DMS79 treated with DMSO at 0.1 percent for 48 hours (cell line): ENCODE measurements around the gene PPP2R5E.
"Not testable (repeated sequence)": the region's sequence is repeated elsewhere in the genome, so short reads cannot be mapped to it uniquely, and the experiment has no call there.

Experiments used
- DNase-seq: peaks from one replicate; lab custom pipeline; 2025; lab: John Stamatoyannopoulos, UW

Gene PPP2R5E

DNA sequence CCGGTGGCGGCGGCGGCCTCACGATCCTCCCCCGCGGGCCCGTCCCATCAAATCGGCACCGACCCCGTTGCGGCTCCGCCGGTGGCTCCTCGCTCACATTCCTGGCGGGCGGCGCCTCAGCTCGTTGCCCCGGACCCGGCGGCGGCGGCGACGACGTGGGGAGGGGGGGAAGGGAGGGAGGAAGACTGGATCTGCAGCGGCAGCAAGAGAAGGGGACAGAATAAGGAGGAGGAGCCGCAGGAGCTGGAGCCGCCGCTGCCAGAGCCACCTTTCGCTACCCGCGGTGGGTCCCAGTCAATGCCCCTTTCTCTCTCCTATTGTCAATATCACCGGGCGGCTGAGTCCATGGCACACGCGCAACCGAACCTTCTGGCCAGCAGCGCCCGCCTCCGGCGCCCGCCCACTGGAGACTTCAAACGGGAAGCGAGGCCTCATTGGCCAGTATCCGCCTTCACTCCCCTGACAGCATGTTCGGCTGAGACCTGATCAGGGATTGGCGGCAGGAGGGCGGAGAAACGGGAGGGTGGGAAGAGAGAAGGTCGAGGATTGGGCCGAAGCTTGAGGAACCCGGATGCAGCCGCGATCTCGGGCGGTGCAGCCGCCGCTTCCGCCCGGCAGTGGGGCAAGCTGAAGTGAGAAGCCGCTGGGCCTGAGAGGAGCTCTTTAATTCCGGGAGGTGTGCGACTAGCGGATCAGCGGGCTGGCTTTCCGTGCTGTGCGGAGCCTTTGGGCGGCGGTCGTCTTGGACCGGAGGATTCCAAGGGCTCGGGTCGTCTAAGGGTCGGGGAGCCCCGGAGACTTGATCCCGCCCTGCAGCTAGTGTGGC, at the start of gene PPP2R5E:
TSS of gene PPP2R5E (minus strand) at position 378 of the 826 bp plus-strand sequence. CDS start 3,692 bp downstream, outside the sequence.
- peak; percentile 100 for DNase-seq

DNA sequence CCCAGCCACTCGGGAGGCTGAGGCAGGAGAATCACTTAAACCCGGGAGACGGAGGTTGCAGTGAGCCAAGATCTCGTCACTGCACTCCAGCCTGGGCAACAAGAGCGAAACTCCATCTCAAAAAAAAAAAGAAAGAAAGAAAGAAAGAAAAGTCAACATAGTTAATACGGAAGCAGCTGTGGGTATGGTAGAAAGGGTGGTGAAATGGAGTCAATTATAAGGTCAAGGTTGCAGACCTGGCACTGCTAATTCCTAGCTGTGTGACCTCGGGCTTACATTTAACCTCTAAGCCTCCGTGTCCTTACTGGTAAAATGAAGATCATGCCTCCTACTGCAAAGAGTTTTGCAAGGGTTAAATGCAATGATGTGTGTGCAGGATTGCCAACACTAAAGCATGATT, 39.9 kb upstream of the PPP2R5E start:
- DNase-seq = not testable (repeated sequence)

DNA sequence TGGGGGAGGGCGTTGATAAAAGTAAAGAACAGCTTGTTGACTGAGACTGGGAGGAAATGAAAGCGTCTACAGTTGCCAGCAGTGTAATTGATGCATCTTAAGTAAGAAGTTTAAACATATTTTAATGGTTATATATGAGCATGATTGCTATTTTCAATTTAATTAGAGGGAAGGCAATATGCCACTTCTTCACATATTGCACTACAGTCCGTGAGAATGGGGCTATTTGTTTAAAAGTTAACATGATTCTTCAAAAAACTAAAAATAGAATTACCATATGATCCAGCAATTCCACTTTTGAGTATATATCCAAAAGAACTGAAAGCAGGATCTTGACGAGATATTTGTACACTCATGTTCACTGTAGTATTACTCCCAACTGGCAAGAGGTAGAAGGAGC, 38.3 kb upstream of the PPP2R5E start:
- DNase-seq = no peak

DNA sequence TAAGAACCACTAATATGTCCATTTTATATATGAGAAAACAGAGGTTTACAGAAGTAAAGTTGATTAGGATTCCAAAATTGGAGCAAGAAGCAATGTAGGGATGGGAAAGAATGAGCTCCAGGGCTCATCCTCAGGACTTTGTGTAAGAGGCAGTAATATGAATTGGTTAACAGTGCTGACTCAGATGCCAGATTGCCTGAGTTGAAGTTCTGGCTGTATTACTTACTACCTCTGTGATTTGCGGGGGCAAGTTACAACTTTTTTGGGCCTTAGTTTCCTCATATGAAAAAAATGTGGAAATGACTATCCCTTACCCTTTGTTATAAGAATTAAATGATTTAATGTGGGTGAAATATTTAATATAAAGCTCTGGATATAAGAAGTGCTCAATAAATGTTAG, 35.1 kb upstream of the PPP2R5E start:
- DNase-seq = no peak

DNA sequence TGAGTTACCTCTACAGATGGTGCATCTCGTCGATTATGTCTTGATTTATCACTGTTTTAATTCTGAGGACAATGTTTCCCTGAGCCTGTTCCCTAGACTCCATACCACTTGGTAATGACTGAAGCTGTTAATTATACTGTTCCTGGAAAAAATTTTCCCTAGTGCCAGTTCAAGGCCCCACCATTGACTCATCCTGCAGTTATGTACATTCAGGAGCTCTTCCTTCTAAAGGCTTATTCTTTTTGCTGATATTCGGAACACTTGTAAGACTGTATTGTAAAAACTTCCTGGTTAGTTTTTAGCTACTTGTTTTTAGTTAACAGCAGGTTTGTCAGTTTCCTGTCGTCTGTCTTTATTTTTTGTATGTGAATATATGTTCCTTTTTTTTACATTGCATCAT, 30.4 kb upstream of the PPP2R5E start:
- no peak for DNase-seq

DNA sequence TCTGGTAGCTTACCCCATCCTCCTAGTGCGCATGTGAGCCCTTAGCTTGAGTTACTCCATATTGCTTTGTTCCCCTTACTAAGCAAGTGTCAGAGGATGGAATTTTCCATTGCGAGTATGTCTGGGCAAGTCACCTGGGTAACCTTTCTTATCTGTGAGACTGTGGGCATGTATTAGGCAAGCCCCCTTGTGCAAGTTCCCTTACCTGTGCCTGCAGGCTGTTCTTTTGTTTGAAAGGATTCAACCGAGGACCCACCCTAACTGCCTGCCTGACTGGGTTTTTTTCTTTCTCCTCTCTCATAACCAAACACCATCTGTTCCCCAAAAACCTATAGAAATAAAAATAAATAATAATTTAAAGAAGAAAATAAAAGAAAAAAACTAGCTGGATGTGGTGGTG, 22.3 kb upstream of the PPP2R5E start:
- no peak for DNase-seq

DNA sequence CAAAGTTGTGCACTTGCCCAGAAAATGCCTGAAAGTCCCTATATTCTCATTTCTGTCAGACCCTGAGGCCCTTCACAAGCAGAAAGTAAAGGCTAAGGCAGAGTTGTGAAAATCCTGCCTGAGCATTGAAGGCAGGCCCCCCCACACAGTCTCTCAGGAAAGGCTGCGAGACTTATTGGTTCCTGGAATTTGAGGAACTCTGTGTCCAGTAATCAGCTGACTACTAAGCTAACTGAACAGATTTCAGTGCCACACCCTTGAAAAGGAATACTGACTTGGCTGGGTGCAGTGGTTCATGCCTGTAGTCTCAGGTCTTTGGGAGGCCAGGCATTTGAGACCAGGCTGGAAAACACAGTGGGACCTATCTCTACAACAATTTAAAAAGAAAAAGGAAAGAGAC, 21.1 kb upstream of the PPP2R5E start:
- no peak for DNase-seq

DNA sequence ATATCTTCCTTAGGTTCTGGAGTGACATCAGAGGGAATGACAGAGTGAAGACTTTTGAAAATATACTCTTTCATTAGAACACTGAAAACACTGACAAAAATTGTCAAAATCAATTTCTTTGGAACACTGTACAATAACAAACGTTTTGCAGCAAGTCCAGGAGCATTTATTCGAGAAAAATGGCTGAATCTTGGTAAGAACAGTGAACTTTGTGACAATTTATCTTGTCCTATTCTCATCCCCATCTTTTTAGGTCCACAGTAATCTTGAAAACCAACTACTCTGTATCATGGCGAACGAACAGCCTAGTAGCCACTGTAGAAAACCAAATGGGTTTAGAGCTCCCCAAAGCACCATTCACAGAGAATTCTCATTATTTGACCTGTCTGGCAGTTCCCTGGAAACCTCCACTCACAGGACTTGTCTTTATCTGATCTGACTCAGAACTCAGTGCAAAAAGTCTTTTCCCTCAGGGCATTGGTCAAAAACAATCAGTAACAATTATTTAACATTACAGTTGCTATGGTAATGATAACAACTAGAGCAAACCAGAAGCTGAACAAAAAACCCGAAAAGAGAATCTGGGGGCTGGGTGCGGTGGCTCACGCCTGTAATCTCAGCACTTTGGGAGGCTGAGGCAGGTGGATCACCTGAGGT, 20.3 kb upstream of the PPP2R5E start:
- no peak for DNase-seq

DNA sequence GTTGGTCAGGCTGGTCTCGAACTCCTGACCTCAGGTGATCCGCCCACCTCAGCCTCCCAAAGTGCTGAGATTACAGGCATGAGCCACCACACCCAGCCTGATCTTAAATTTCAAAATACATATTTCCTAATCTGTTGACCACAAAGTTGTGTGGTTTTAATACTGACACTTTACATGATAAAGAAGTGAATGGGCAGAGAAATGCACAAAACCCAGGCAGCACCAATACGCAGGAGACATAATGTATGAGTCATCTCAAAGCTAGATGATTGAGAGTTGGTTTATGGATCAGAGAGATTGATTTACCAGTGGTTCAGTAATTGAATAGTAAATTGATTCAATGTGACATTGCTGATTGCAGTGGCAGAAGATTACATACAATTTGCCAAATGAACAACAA, 19.2 kb upstream of the PPP2R5E start:
- no peak for DNase-seq

DNA sequence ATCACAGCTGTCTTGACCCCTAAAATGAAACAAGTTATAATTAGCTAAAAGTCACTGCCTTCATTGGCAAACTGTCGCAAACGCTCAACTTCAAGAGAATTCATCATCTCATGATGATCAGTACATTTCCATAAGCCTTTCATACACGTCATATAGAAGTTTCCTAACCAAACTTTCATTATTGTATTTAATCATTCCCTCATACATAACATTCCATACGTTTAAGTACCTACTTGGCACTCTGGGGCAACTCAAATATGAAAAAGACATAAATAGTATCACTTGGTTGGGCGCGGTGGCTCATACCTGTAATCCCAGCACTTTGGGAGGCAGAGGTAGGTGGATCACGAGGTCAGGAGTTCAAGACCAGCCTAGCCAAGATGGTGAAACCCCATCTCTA, 12.4 kb upstream of the PPP2R5E start:
- DNase-seq = no peak

DNA sequence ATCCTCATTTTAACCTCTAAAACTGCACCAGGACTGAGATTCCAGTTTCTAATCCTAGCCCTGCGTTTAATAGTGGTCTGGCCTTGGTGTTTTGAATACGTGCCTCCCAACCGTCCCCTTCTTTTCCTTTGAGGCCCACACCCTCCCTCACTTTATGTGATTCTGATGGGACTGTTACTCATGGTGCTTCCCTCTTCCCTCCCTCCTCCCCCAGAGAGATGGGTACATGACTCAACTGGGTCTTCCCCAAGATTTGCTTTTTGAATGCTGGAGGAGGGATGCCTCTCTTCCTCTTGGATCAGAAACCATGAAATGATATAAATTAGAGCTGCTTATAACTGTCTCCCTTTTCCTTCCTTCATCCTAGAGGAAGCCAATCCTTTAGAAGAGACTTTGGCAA, 8.2 kb upstream of the PPP2R5E start:
- DNase-seq = no peak

DNA sequence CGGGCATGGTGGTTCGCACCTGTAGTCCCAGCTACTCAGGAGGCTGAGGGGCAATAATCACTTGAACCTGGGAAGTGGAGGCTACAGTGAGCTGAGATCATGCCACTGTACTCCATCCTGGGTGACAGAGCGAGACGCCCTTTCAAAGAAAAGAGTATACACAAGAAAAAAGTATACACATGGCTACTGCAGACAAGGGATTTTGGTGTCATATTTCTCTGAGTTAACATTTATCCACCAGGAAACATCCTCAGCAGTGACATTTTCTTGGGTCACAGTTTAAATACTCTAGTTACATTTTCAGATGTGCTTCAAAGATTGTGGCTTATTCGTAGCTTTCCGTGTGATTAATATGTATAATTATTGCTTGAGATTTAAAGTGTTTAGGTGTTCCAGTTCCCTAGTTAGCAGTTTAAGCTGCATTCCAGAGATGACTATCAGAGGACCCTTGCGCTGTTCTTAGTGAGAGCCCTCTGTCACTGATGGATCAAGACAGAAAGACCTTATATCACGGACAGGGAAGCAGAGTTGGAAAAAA, 4.7 kb upstream of the PPP2R5E start:
- DNase-seq = no peak

DNA sequence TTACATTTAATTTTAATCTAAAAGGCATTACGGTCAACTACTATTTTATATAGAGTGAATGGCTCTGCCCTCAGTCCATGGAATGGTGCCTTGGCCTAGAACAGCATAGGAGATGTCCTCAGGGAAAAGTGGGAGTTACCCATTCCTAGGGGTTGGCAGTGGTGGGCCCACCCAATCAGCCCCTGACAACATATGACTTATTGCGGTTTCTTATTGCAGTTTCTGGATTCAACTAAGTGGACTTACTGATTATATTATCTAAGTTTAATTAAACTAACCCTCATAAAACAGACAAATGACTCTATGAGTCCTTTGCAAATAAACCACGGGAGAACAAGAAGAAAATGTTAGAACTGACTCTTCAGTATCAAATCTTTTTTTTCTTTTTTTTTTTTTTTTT, 2.3 kb upstream of the PPP2R5E start:
- DNase-seq = no peak

DNA sequence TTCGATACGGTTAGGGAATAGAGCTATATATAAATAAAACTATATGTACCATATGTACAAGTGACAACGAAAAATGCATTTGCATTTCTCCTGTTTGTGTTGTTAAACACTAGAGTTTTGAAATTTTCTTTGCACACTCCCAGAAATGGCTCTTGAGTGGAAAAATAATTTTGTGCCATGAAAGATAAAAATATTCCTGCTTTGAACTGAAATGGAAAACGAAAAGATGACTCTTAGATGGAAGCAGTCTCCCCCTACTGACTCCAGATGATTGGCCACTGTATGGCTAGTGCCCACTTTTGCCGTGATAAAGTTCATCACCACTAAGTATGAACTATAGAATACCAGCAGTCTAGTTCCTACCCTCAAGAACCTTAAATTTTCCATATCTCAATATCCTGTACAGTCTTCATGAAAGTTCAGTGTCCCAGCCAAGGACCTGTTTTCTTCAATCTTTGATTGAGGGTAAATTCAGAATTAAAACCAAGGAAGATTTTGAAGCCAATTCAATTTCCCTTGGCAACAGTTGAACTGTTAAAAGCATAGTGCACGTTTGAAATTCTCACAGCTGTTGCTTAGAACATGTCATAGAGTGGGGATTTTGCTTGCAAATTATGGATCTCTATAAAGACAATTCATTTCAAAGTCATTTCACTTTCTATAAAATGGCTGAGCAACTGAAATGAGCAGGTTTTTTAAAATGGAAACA, 1.6 kb upstream of the PPP2R5E start:
- DNase-seq = no peak

DNA sequence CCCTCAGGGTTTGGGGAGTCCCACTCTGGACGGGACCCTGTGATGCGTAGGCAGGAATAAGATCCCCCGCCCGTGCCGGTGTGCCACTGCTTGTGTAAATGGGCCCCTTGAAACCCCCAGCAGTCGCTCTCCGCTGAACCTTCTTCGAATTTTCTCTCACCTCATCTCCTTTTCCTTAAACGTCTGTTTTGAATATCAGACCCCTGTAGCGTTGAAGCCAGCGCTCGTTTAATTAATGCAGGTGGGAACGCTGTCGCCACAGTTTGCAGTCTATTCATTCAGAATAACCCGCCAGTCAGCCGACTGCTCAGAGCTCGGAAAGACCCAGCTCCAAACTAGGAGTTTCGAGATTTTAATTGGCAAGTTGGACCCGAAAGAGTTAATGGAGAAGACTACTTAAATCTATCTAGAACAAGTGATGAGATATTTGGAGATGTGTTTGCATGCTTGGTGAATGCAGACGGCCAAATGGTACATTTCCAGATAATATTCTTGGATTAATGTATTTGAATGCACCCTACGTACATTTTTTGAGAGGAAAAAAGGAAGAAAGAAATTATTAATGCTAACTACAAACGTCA, 739 bp upstream of the PPP2R5E start:
- peak; percentile 49 for DNase-seq

DNA sequence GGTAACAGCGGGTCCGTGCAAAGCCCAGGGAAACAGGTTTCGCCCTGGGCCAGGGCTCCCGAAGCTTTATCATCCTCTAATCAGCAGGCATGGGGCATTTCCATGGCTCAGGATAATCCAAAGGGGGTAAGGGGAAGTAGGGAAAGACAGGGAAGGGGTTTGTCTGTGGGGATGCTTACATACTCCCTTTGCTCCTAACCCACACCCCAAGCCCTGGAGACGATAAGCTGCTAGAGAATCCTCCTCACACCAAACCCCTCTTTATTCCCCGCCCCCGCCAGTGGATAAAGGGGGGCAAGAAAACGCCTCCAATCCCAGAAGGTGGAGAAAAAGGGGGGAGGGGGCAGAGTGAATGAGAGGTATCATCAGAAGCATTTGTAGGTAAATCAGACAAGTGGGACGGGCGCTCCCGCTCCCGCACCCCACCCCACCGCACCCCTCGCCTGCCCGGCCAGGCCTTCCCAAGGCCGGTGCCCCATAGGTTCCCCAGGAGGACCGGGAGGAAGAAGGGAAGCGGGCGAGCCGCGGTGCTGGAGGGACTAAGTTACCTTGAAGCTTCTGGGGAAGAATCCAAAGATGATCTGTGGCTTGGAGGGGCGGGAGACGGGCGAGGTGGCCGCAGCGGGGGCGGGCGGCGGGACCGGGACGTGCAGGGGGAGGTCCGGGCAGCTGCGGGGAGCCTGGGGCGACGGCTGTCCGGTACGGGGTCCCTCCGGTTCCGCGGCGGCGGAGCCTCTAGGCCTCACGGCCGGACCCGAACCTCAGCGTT, 762 bp downstream of the PPP2R5E start:
- peak; percentile 62 for DNase-seq

DNA sequence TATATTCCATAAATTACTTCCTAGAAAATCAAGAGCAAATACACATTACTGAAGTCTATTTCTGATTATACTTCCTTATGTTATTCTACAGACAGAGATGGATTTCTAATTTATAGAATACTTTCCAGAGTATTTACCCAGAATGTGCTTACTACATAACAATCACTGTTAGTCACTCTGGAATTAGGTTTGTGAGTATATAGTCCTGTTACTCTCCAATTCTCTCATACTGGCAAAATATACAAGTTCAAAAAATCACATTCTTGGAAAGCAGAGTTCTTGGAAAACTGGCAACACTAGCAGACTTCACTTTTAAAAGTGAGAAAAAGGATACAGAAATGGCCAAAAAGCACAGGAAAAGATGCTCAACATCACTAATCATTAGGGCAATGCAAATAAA, 7.3 kb downstream of the PPP2R5E start:
- no peak for DNase-seq

DNA sequence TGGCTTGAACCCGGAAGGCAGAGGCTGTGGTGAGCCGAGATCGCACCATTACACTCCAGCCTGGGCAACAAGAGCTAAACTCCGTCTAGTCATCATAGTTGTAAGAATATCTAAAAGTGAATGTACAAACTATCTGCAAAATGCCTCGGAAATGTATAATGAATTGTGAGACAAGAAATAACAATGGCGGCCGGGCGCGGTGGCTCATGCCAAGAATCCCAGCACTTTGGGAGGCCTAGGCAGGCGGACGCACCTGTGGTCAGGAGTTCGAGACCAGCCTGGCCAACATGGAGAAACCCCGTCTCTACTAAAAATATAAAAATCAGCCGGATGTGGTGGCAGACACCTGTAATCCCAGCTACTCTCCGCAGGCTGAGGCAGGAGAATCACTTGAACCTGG, 9.7 kb downstream of the PPP2R5E start:
- no peak for DNase-seq

DNA sequence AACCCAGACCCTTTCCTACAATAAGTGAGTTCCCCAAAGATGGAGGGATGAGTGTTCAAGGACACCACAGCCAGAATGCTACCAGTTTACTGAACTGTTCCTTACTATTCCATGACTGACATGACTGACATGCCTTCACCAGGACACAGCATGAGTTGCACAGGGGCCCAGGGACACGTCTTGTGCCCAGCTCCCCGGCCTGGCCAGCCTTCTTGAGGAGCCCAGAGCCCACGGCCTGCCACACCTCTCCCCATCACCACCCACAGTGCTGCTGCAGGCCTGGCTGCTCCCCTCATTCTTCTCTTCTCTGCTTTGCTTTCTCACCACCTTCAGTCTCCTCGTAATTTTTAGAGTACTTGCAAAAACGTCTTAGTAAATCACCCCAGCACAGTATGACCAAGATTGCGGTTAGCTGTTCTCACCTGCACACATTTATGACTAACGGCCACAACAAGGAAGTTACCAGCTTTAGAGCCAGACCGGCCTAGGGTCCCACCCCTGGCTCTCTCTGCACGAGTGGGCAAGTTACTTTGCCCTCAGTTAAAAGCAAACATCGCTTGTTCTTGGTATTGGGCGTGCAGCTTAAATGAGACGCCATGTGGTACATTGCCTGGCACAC, 18.5 kb downstream of the PPP2R5E start:
- DNase-seq = peak; percentile 45

DNA sequence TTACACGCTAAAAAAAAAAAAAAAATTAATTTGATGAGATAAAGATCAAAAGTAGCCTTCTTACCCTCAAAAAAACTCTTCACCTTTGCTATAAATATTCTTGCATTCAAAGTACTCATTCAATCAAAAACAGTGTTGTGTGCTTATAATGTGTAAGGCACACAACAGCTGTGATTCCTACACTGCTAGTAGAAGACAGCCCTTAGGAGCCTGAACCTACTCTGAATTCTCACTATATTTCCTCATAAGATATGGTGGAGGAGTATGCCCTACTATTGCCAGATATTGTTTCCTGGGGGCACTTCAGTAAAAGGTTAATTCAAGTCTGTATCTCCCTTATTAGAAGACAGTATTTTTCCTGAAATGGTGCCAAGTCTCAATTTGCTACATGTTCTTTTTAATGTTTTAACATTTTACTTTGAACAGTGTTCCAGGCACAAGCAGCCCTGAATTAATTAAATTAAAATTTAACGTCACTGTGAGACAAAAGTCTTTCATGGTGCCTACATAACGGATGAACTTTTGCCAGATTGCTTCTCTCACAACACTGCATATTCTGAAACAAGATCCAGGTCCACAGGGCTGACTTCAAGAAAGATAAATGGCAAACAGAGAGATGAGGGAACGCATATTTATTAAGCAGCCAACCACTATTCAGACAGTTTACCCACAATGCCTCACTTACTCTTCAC, 19.3 kb downstream of the PPP2R5E start:
- DNase-seq = peak; percentile 20
